Activated T-cell treated with anti-CD3 and anti-CD28 coated beads for 24 hours (primary cell): ENCODE measurements around the gene ASTN1.
"Not testable (repeated sequence)": the region's sequence is repeated elsewhere in the genome, so short reads cannot be mapped to it uniquely, and the experiment has no call there.

Source experiments
- DNase-seq: peaks from one replicate; pipeline ENCODE4 v3.0.0-alpha.2; 2020; ENCODE audit warnings: low read depth

The ASTN1 gene

GRCh38 chr1:177106196-177106595 lies 58.3 kb downstream of the ASTN1 start:
- DNase-seq: no peak

- DNase-seq: no peak
Observed at GRCh38 chr1:177103005-177103852, 61.3 kb downstream of the ASTN1 start.

GRCh38 chr1:177092001-177092400 lies 72.5 kb downstream of the ASTN1 start:
- no peak for DNase-seq

- no peak for DNase-seq
Observed at GRCh38 chr1:177091040-177091439, 73.5 kb downstream of the ASTN1 start.

GRCh38 chr1:177088966-177089365 lies 75.5 kb downstream of the ASTN1 start:
- DNase-seq: no peak

GRCh38 chr1:177082855-177083693 lies 81.4 kb downstream of the ASTN1 start:
- DNase-seq: no peak

GRCh38 chr1:177080564-177080963 lies 83.9 kb downstream of the ASTN1 start:
- no peak for DNase-seq

- no peak for DNase-seq
Observed at GRCh38 chr1:177077734-177078499, 86.6 kb downstream of the ASTN1 start.

GRCh38 chr1:177077006-177077405 lies 87.5 kb downstream of the ASTN1 start:
- no peak for DNase-seq

GRCh38 chr1:177074811-177075210 lies 89.7 kb downstream of the ASTN1 start:
- DNase-seq: not testable (repeated sequence)

GRCh38 chr1:177069490-177069889 lies 95.0 kb downstream of the ASTN1 start:
- no peak for DNase-seq

- DNase-seq: no peak
Observed at GRCh38 chr1:177067752-177068410, 96.6 kb downstream of the ASTN1 start.

- DNase-seq: no peak
Observed at GRCh38 chr1:177065430-177065829, 99.1 kb downstream of the ASTN1 start.

- no peak for DNase-seq
Observed at GRCh38 chr1:177063648-177064047, 100.9 kb downstream of the ASTN1 start.

- DNase-seq: no peak
Observed at GRCh38 chr1:177054542-177054941, 110.0 kb downstream of the ASTN1 start.

GRCh38 chr1:177053648-177054047 lies 110.9 kb downstream of the ASTN1 start:
- DNase-seq: no peak

- DNase-seq: no peak
Observed at GRCh38 chr1:177048314-177049069, 116.0 kb downstream of the ASTN1 start.

- DNase-seq: no peak
Observed at GRCh38 chr1:177045151-177045550, 119.4 kb downstream of the ASTN1 start.

- DNase-seq: no peak
Observed at GRCh38 chr1:177044390-177044789, 120.1 kb downstream of the ASTN1 start.

GRCh38 chr1:177043597-177043996 lies 120.9 kb downstream of the ASTN1 start:
- no peak for DNase-seq

- no peak for DNase-seq
Observed at GRCh38 chr1:177035586-177035985, 128.9 kb downstream of the ASTN1 start.
